ENCODE results near the gene SYT5. TPM values are rescaled to one million over a fixed set of nuclear protein-coding genes. Genes with fewer than 3 reads are reported as not detected.

SYT5 gene
- polyA plus RNA-seq, 4 donors = 0.22 to 4.7 (median 1.1) TPM

GRCh38 chr19:55178781-55179599, 1.1 kb downstream of the SYT5 start:
- FAIRE-seq = no peak

GRCh38 chr19:55176076-55176475, 4.0 kb downstream of the SYT5 start:
- H3K36me3 ChIP-seq (ENCODE audit: control insufficient read depth in 3 of 3, insufficient read depth in 2 of 3, low read depth in 1 of 3, low read length in 3 of 3) = peaks cover 0 to 6% (median 0%) of the 10 kb centered on the region in 3 donors
- no peak overlapping the region for H3K4me3 ChIP-seq (ENCODE audit: low read depth in 1 of 3, low read length in 3 of 3)
- FAIRE-seq (no peak), DNase-seq (no peak)
- WGBS, 3 donors = 15 to 40% (median 21%) methylated on average over 2 of the region's 2 CpGs
- peaks cover 7 to 83% (median 35%) of the 10 kb centered on the region in 3 donors for H3K27me3 ChIP-seq (ENCODE audit: control insufficient read depth in 3 of 3, insufficient read depth in 3 of 3, low read length in 3 of 3)
- no peak overlapping the region for H3K27ac ChIP-seq (ENCODE audit: low read depth in 1 of 3, low read length in 2 of 3)
- H3K9me3 ChIP-seq (ENCODE audit: control insufficient read depth in 2 of 2, insufficient read depth in 1 of 2, low read depth in 1 of 2, low read length in 1 of 2) = peaks cover 0 to 4% of the 10 kb centered on the region in 2 donors
- H3K4me1 ChIP-seq (ENCODE audit: control insufficient read depth in 3 of 3, insufficient read depth in 2 of 3, low read depth in 1 of 3, low read length in 2 of 3) = peaks cover 3 to 19% (median 7%) of the 10 kb centered on the region in 3 donors

More at GRCh38 chr19:55178781-55179599, 1.1 kb downstream of the SYT5 start:
- peak; percentile 64 to 81 for DNase-seq
- peak overlapping the region in 1 of 3 donors; percentile 21 for H3K27ac ChIP-seq (ENCODE audit: low read depth in 1 of 3, low read length in 2 of 3)
- peaks cover 0 to 31% (median 3%) of the 10 kb centered on the region in 3 donors for H3K36me3 ChIP-seq (ENCODE audit: control insufficient read depth in 3 of 3, insufficient read depth in 2 of 3, low read depth in 1 of 3, low read length in 3 of 3)
- H3K27me3 ChIP-seq (ENCODE audit: control insufficient read depth in 3 of 3, insufficient read depth in 3 of 3, low read length in 3 of 3) = peaks cover 7 to 57% (median 22%) of the 10 kb centered on the region in 3 donors
- peak overlapping the region in 1 of 3 donors; percentile 27 for H3K4me3 ChIP-seq (ENCODE audit: low read depth in 1 of 3, low read length in 3 of 3)
- H3K9me3 ChIP-seq (ENCODE audit: control insufficient read depth in 2 of 2, insufficient read depth in 1 of 2, low read depth in 1 of 2, low read length in 1 of 2) = peaks cover 0 to 4% of the 10 kb centered on the region in 2 donors
- peaks cover 0 to 13% (median 5%) of the 10 kb centered on the region in 3 donors for H3K4me1 ChIP-seq (ENCODE audit: control insufficient read depth in 3 of 3, insufficient read depth in 2 of 3, low read depth in 1 of 3, low read length in 2 of 3)
- WGBS, 3 donors = 4 to 9% (median 7%) methylated on average over 56 to 61 of the region's 61 CpGs

GRCh38 chr19:55175117-55175867, 4.8 kb downstream of the SYT5 start:
- FAIRE-seq (no peak), DNase-seq (no peak)
- Histone ChIP-seq H3K36me3 (ENCODE audit: control insufficient read depth in 3 of 3, insufficient read depth in 2 of 3, low read depth in 1 of 3, low read length in 3 of 3) (no peaks in the 10 kb centered on the region), H3K9me3 (ENCODE audit: control insufficient read depth in 2 of 2, insufficient read depth in 1 of 2, low read depth in 1 of 2, low read length in 1 of 2) (peaks cover 0 to 4% of the 10 kb centered on the region in 2 donors), H3K4me3 (ENCODE audit: low read depth in 1 of 3, low read length in 3 of 3) (no peak overlapping the region), H3K4me1 (ENCODE audit: control insufficient read depth in 3 of 3, insufficient read depth in 2 of 3, low read depth in 1 of 3, low read length in 2 of 3) (peaks cover 3 to 19% (median 7%) of the 10 kb centered on the region in 3 donors), H3K27me3 (ENCODE audit: control insufficient read depth in 3 of 3, insufficient read depth in 3 of 3, low read length in 3 of 3) (peaks cover 7 to 89% (median 36%) of the 10 kb centered on the region in 3 donors), H3K27ac (ENCODE audit: low read depth in 1 of 3, low read length in 2 of 3) (no peak overlapping the region)
- 55 to 60% (median 59%) methylated on average over 43 of the region's 43 CpGs for WGBS, 3 donors

- no peak overlapping the region for H3K4me3 ChIP-seq (ENCODE audit: low read depth in 1 of 3, low read length in 3 of 3)
- no peak for DNase-seq
Observed at GRCh38 chr19:55174425-55175116, 5.5 kb downstream of the SYT5 start.

GRCh38 chr19:55173714-55174409, 6.2 kb downstream of the SYT5 start:
- 1 to 3% (median 2%) methylated on average over 33 to 37 of the region's 37 CpGs for WGBS, 3 donors
- Histone ChIP-seq H3K4me1 (ENCODE audit: control insufficient read depth in 3 of 3, insufficient read depth in 2 of 3, low read depth in 1 of 3, low read length in 2 of 3) (peaks cover 2 to 9% (median 3%) of the 10 kb centered on the region in 3 donors), H3K36me3 (ENCODE audit: control insufficient read depth in 3 of 3, insufficient read depth in 2 of 3, low read depth in 1 of 3, low read length in 3 of 3) (no peaks in the 10 kb centered on the region), H3K27me3 (ENCODE audit: control insufficient read depth in 3 of 3, insufficient read depth in 3 of 3, low read length in 3 of 3) (peaks cover 7 to 93% (median 43%) of the 10 kb centered on the region in 3 donors), H3K4me3 (ENCODE audit: low read depth in 1 of 3, low read length in 3 of 3) (peak overlapping the region in 2 of 3 donors; percentile 13 to 27), H3K9me3 (ENCODE audit: control insufficient read depth in 2 of 2, insufficient read depth in 1 of 2, low read depth in 1 of 2, low read length in 1 of 2) (peaks cover 0 to 4% of the 10 kb centered on the region in 2 donors), H3K27ac (ENCODE audit: low read depth in 1 of 3, low read length in 2 of 3) (no peak overlapping the region)
- FAIRE-seq = no peak
- DNase-seq = peak; percentile 25 to 45

More at GRCh38 chr19:55174425-55175116, 5.5 kb downstream of the SYT5 start:
- no peak for FAIRE-seq
- Histone ChIP-seq H3K27me3 (ENCODE audit: control insufficient read depth in 3 of 3, insufficient read depth in 3 of 3, low read length in 3 of 3) (peaks cover 7 to 93% (median 40%) of the 10 kb centered on the region in 3 donors), H3K4me1 (ENCODE audit: control insufficient read depth in 3 of 3, insufficient read depth in 2 of 3, low read depth in 1 of 3, low read length in 2 of 3) (peaks cover 3 to 15% (median 6%) of the 10 kb centered on the region in 3 donors), H3K27ac (ENCODE audit: low read depth in 1 of 3, low read length in 2 of 3) (no peak overlapping the region), H3K9me3 (ENCODE audit: control insufficient read depth in 2 of 2, insufficient read depth in 1 of 2, low read depth in 1 of 2, low read length in 1 of 2) (peaks cover 0 to 4% of the 10 kb centered on the region in 2 donors), H3K36me3 (ENCODE audit: control insufficient read depth in 3 of 3, insufficient read depth in 2 of 3, low read depth in 1 of 3, low read length in 3 of 3) (no peaks in the 10 kb centered on the region)
- WGBS, 3 donors = 57 to 60% (median 58%) methylated on average over 21 of the region's 21 CpGs

- peak overlapping the region in 2 of 3 donors; percentile 13 to 27 for H3K4me3 ChIP-seq (ENCODE audit: low read depth in 1 of 3, low read length in 3 of 3)
Observed at GRCh38 chr19:55173186-55173713, 6.8 kb downstream of the SYT5 start.

GRCh38 chr19:55172741-55173140, 7.3 kb downstream of the SYT5 start:
- WGBS, 3 donors = 15 to 20% (median 15%) methylated on average over 12 of the region's 12 CpGs
- Histone ChIP-seq H3K27me3 (ENCODE audit: control insufficient read depth in 3 of 3, insufficient read depth in 3 of 3, low read length in 3 of 3) (peaks cover 7 to 81% (median 44%) of the 10 kb centered on the region in 3 donors), H3K36me3 (ENCODE audit: control insufficient read depth in 3 of 3, insufficient read depth in 2 of 3, low read depth in 1 of 3, low read length in 3 of 3) (no peaks in the 10 kb centered on the region), H3K9me3 (ENCODE audit: control insufficient read depth in 2 of 2, insufficient read depth in 1 of 2, low read depth in 1 of 2, low read length in 1 of 2) (peaks cover 0 to 4% of the 10 kb centered on the region in 2 donors), H3K4me3 (ENCODE audit: low read depth in 1 of 3, low read length in 3 of 3) (no peak overlapping the region), H3K27ac (ENCODE audit: low read depth in 1 of 3, low read length in 2 of 3) (peak overlapping the region in 1 of 3 donors; percentile 25), H3K4me1 (ENCODE audit: control insufficient read depth in 3 of 3, insufficient read depth in 2 of 3, low read depth in 1 of 3, low read length in 2 of 3) (peaks cover 2 to 6% (median 3%) of the 10 kb centered on the region in 3 donors)
- FAIRE-seq (no peak), DNase-seq (no peak)

More at GRCh38 chr19:55173186-55173713, 6.8 kb downstream of the SYT5 start:
- WGBS, 3 donors = 1 to 5% (median 3%) methylated on average over 17 to 32 of the region's 32 CpGs
- peaks cover 2 to 6% (median 3%) of the 10 kb centered on the region in 3 donors for H3K4me1 ChIP-seq (ENCODE audit: control insufficient read depth in 3 of 3, insufficient read depth in 2 of 3, low read depth in 1 of 3, low read length in 2 of 3)
- no peak for DNase-seq
- H3K27me3 ChIP-seq (ENCODE audit: control insufficient read depth in 3 of 3, insufficient read depth in 3 of 3, low read length in 3 of 3) = peaks cover 7 to 86% (median 43%) of the 10 kb centered on the region in 3 donors
- H3K36me3 ChIP-seq (ENCODE audit: control insufficient read depth in 3 of 3, insufficient read depth in 2 of 3, low read depth in 1 of 3, low read length in 3 of 3) = no peaks in the 10 kb centered on the region
- no peak overlapping the region for H3K27ac ChIP-seq (ENCODE audit: low read depth in 1 of 3, low read length in 2 of 3)
- FAIRE-seq = no peak
- peaks cover 0 to 4% of the 10 kb centered on the region in 2 donors for H3K9me3 ChIP-seq (ENCODE audit: control insufficient read depth in 2 of 2, insufficient read depth in 1 of 2, low read depth in 1 of 2, low read length in 1 of 2)
